Left hindlimb (tissue), 1 donor: ENCODE data around the gene SNRPD3.
"Not testable (repeated sequence)": the region's sequence is repeated elsewhere in the genome, so short reads cannot be mapped to it uniquely, and the experiment has no call there.

Experiments
- DNase-seq: peaks from one replicate; pipeline ENCODE4 v3.0.0-alpha.2; 2018

The SNRPD3 gene

DNA sequence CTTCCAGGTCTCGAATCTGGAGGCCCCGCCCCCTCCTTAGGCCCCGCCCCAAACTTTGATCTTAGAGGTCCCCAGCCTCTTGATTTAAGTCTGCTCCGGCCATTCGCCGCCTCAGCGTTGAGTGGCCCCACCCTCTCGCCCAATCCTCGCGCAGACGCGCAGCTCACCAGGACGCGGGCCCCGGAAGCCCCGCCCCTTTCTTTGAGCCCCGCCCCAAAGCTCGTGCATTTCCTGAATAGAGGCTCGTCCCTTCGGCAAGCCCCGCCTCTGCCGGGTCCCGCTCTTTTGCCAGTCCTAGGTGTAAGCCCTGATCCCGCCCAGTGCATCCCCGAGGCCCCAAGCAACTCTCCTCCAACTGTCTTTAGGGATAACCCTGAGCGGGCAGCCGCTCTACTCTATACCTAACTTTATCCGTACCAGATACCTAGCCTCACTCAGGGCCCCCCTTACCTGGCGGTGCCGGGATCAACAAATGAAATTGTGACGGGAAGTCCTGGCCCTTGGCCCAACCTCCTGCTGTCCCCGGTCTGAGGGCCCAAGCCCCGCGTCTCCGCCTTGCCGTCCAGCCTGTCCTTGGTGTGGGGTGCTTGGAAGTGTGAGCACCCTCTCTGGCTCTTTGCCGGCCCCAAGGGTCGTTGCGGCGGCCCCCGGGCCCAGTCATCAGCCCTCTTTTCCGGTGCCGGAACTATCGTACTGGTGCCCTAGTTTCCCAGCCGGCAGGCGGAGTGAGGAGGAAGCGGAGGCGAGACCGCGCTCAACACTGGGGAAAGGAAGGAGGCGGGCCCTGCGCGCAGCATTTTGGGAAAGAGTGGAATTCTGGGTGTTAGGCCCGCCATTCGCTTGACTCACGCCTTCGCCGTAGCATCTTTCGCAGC, at the start of gene SNRPD3:
SNRPD3 (plus strand) TSS at position 835 of the 875 bp plus-strand sequence. CDS start 1,676 bp downstream, outside the sequence.
- peak; percentile 100 for DNase-seq

DNA sequence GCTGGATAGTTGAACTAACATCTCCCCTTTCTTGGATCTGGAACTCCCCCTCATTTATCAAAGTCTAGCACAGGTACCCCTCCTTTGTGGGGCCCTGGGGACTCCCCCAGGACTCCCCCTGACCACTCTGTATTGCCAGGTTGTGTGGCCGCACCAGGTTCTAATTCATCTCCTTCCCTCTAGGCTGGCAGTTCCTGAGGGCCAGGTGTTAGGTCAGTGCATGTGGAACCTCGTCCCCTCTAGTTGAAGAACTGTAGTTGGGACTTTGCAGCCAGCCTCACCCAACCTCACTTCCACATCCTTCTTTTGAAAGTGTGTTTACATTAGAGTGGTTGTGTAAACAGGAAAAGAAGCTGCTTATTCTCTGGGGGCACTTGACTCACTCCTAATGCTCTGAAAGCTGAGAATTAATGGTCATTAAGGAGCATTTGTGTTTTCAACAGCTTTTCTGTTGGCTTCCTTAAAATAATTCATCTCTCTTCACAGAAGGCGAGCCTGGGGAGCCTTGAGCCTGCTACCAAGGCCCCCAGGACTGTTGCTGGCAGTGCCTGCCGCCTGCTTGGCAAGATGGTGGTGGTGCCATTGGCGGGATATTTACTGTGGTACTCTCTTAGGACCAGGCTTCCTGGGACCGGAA, 48.9 kb upstream of the SNRPD3 start:
- DNase-seq: no peak

DNA sequence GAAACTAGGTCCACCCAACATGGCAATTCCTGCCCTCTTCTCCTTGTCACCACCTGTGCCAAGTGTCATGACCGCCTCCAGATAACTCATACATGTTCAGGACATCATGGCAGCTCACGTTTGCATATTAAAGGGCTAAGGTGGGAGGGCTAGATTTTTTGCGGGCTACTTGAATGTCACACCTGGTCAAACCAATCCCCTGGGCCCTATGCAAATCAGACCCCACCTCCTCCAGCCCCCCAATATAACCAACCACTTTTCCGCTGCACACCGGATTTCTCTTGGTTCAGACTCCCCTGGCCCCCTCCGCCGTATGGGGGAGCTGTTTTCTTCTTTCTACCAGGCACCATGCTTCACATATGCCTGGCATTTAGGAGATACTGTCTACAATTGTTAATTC, 48.1 kb upstream of the SNRPD3 start:
- DNase-seq: no peak

DNA sequence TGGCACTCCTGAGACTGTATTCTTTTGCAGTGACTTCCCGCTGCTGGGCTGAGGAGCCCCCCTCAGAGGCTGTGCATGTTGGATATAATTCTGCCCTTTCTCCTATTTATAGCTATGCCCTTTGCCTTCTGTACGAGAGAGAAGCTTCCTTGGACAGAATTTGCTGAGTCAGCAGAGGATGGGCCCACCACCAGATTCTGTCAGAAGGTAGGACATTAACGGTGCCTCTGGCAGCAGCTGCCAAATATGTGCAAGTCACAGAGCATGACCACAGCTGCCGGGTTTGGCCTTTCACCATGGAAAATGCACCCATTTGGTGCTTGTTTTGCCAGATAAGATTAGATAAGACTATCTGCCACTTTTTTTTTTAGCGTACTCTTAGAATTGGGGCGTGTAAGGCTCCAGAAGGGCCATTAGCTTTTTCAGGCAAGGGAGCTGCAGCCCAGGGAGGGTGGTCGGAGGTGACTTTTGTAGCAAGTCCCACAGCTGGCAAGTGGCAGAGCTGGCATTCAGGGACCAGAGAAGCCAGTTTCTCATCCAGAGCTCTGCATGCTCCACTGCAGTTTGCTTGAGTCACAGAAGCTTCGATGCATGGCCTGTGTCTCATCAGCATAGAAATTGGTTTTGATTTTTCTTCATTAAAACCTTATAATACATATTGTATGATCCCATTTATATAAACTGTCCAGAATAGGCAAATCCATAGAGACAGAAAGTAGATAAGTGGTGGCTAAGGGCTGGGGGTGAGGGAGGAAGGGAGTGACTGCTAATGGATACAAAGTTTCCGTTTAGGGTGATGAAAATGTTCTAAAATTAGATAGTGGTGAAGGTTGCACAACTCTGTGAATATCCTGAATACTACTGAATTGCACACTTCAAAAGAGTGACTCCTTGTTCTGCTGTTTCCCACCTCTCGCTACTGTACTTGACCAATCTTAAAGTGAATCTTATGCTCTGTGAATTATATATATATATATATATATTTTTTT, 44.9 kb upstream of the SNRPD3 start:
- no peak for DNase-seq

DNA sequence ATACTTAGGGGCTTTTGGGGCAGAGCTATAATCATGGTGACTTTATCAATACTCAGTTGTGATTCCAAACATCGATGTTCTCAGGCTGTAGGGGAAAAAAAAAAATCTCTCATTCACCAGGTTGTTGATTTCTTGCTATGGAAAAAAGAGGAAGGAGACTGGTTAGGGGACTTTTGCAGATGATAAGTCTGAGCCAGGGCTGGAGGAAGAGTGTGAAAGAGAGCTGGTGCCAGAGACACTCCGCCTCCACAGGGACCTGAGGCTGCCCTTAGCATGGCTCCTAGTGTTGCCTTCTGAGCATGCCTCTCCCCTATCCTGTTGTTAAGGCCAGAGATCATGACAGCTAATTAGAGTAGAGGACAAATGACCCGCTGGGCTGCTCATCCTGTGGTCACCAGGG, 43.8 kb upstream of the SNRPD3 start:
- DNase-seq: no peak

DNA sequence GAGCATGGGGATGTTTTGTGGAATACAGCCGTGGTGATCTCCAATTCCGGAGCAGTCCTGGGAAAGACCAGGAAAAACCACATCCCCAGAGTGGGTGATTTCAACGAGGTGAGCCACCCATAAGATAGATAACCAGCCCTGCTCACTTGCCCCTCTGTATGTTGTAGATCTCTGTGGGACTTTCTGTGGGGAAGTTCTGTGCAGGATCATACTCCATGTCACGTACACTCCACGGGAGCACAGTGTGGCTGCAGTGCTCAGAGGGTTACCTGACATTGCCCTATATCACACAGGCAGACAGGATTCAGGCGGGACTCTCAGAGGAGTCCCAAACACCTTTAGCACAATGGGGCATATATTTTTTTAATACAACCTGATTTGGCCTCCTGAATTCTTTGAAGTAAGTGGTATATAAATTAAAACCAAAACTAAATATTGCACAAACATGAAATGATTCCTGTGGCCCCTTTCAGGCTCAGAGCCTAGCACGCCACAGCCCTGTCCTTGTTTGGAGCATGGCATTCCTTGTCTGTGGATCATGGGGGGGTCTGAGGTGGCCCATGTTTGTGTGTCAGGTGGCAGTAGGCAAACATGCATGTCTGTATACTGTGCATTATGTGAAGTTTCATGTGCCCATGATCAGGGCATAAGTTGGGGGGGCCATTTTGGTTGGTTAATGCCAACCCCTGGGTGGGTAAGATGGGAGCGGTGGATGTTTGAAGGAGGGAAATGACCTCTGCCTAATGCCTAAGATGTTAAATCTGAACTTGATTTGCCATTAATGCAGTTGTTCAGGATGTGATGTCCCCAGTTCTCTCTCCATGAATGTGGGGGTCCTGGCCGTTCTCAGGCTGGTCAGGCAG, 42.2 kb upstream of the SNRPD3 start:
- DNase-seq: no peak

DNA sequence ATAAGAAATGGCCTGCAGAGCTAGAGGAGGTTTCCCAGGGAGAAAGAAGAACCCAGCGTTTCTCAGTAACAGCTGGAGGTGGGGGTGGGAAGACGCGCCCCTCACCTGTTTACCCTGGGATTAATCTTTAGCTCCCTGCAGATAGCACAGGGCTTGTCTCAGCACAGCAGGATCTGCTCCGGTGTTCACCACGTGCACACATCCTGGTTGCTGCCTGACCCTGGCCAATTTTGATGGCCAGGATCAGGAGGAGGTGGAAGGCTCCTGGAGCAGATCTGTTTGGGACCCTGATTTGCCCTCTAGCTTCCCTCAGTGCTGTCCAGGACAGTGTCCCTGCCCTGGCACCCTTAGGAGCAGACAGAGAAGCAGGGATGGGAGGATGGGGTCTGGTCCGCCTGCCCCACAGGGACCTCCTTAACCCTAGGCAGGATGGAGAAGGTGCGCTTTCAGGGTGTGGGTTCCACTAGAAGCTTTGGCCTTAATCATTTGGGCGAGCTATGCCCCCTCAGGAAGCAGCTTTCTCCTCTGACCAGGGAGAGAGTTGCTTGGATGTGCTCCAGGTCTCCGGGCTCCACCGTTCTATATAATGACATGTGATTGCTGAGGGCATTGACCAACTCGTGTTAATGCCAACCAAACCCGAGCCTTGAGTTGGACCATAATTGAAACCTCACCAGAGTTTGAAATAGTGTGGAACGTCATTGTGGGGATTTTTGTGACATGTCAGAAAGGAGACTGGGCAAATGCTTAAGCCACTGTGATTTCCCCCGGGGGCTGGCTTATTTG, 41.4 kb upstream of the SNRPD3 start:
- no peak for DNase-seq

DNA sequence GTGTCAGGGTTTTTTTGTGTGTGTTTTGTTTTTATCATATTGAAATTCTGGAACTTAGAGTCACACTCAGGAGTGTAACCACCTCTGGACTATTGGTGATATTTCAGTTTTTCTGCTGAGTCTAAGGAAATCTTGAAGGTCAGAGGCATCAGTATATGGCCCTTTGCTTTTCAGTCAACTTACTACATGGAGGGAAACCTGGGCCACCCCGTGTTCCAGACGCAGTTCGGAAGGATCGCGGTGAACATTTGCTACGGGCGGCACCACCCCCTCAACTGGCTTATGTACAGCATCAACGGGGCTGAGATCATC, 40.8 kb upstream of the SNRPD3 start:
- DNase-seq: no peak

DNA sequence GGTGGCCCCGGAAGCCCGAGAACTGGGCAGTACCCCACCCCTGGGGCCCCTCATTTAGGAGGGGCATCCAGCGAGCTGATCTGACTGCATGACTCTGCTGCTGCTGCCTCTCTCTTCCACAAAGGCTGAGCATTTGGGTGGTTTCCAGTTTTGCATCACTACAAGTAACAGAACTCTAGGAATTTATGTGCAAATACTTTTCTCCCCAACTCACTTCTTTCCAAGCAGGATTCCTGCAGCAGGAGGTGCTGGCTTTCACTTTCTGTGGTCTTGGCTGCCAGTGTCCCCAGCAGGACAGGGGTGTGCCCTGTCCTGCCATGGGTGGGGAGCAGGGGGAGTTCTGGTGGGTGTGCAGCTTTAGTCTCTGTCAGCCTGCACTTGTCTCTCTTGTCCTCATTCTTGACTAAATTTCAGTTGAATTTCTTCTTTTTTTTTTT, 39.5 kb upstream of the SNRPD3 start:
- peak; percentile 55 for DNase-seq

DNA sequence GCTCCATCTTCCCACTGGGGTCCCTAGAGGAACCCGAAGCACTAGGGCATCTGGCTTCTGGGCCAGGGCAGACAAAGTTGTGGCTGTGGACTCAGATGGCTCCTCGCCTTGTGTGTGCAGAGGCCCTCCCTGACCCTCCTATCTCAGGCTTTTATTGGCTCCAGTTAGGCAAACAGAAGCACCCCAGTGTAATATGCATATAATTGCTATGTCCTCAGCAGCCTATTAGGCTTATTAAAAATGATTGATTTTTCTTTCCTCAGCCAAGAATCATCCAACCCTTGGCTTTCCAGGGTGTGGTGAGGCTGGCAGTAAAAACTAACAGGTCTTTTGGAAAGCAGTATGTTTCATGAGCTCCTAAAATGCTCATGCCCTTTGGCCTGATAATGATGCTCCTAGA, 38.4 kb upstream of the SNRPD3 start:
- DNase-seq: no peak

DNA sequence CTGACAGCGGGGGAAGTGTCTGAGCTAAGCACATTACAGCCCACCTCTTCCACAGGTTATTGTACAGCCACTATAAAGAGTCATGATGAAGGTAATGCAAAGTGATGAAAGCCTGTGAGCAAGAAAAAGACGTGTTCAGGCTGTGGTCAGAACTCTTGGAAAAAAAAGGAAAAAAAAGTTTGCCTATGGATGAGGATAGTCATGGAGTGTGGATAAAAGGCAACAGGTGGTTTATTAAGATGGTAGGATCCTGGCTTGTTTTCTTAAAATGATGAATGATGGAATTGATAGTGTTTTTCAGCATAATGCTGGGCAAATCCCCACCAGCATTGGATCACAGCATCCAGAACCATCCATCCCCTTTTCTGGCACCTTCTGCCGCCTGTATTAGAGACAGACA, 37.6 kb upstream of the SNRPD3 start:
- no peak for DNase-seq

DNA sequence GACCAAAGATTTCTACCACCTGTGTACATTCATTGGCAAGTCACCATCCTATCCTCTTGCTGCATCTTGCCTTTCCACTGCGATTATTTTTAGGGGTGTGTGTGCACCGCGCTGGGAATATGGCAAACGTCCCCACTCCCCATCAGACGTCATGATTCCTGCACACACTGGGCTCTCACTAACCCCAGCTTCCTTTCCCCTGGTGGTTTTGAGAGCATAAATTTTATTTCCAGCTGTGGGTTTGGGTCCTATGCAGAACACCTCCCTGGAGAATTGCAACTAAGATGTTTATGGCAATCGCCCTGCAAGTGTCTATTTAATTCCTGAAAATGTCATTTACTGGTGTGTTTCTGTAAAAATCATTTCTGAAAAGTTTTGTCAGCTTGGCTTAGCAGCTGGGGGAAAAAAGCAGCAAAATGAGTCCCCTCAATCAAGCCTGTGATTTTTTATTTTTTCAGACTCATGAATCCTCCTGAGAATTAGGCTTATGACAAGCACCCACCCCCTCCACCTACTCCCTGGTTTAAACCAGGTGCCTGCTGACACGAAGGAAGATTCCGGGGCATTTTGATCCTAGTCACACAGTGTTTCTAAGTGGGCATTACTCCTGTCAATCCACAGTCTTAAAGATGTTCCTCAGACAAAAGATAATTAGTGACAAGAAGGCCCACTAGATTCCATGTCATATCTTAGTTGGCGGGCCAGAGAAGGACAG, 36.9 kb upstream of the SNRPD3 start:
- DNase-seq: no peak

DNA sequence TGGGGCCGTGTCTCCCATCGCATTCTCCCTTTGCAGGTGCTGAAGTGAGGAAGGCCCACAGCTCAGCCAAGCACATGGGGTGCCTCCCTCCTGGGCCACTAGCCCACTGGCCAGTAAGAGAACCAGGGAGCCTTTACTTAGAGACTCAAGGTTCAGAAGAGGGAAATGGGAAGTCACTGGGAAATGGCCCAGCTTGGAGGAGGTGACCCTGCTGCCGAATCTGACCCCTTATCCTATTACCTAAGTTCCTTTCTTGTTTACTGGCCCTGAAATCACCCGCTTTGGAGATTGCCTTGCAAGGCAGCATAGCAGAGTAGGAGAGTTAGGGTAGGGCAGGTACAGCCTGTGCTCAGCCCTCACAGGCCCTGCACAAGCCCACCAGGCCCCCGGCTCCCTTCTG, 36.3 kb upstream of the SNRPD3 start:
- no peak for DNase-seq

DNA sequence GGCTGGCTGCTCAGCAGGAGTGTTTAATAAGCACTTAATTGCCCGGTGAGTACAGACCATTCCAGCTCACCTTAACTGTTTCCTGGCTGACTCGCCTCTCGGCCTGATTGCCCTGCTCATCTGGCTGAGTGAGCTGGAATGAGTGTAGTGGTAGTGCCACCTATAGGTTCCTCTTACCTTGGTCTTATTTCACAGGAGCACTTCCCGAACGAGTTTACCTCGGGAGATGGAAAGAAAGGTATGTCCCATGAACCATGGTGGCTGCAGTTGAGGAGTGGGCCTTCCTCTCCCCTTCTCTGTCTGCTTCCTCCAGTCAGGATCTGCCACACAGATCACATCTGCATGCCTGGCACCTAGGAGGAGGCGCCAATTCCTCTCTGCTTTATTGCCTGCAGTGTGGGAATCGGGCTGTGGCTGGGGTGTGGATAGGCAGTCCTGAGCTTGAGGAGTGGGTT, 34.0 kb upstream of the SNRPD3 start:
- DNase-seq: peak; percentile 45

DNA sequence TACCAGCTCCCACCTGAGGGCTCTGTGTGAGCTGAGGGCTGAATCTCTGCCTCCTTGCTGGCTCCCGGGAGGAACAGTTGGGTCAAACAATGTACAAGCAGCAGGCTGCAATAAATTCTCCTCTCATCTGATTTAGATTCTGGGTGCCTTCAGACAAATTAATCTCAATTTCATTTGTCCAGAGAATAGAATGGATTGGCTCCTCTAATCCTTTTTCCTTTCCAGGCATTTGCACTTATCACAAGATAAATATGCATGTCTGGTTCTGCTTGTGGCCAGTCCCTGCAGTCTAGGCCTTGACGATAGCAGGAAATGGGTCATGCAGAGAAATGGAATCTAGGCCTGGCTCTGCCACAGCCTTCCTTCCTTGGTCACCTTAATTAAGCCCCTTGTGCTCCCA, 31.9 kb upstream of the SNRPD3 start:
- no peak for DNase-seq

DNA sequence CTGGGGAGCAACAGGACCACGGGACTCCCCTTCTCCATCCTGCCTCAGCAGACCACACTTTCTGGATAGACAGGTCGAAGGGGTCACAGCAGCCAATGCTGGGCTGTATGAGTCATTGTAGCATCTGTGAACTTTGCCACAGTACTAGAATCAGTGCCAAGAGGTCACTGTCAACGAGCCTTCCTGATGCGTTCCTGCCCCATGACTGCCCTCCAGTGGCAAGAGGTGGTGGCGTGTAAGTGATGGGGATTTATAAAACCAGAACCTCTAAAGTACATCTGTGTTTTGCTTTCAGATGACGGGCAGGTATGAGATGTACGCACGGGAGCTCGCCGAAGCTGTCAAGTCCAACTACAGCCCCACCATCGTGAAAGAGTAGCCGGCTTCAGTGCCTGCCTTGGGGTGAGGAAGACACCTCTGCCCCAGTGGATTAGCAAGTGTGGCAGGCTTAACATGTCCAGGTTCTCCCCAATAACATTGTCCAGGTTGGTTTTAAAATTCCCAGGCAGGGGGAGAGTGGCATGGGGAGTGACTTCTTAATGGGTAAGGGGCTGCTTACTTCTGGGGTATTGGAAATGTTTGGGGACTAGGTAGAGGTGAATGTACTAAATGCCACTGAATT, 30.3 kb upstream of the SNRPD3 start:
- peak; percentile 65 for DNase-seq

DNA sequence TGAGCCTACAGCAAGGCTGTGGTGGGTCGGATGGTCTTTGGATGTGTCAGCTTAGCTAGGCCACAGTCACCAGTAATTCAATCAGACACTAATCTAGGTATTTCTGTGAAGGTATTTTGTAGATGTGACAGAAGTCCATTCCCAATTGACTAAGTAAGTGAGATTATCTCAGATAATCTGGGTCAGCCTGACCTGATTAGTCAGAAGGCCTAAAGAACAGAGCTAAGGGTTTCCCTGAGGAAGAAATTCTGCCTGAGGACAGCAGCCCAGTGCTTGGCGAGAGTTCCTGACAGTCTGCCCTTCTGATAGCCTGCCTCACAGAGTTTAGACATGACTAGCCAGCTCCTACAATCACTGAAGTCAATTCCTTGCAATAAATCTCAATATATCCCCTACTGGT, 29.6 kb upstream of the SNRPD3 start:
- DNase-seq: no peak

DNA sequence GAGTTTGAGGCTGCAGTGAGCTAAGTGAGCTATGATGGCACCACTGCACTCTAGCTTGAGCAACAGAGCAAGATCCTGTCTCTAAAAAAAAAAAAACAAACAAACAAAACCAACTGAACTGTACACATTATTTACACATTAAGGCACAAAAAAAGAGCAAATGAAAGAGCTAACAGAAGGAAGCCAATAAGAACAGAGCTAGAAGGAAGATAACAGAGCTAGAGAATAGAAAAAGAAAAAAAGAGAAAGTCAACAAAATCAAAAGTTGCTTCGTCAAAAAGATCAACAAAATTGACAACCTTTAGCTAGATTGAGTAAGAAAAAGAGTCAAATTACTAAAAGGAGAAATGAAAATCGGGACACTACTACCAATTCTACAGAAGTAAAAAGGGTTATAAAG, 25.9 kb upstream of the SNRPD3 start:
- DNase-seq: no peak

DNA sequence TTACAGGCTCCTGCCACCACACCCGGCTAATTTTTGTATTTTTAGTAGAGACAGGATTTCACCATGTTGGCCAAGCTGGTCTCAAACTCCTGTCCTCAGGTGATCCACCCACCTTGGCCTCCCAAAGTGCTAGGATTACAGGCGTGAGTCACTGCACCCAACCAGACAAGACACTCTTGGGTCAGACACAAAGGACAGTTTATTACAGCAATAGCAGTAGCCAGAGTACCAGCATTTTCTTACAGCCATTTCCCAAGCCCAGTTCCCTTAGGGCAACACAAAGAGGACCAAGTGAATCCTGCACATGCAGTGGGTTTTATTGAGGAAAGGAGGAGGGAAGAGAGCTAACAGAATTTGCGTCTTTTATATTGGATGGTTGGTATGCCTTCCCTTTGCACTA, 24.8 kb upstream of the SNRPD3 start:
- not testable (repeated sequence) for DNase-seq

DNA sequence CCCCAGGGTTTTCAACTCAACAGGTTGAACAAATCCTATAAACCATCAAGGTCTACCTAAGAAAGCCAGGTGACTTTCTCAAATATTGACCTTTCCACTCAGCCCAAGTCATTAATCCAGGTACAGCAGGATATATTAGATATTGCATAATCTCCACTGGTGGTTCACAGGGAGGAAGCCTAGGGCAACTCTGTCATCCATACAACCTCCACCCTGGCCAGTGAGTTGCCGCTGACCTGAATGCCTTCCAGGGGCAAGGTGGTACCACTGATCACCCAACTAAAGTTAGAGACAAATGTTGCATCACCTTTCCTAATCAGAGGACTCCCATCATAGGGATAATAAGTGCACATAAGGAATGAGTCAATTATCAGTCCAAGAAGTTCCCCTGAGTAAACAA, 23.7 kb upstream of the SNRPD3 start:
- DNase-seq: no peak
